ENCODE results near the gene TFR2. TPM values are rescaled to one million over a fixed set of nuclear protein-coding genes. Genes with fewer than 3 reads are reported as not detected.
A peak's percentile ranks its signal among the peaks of the same experiment; 100 is the strongest.

The TFR2 gene
- total and polyA plus RNA-seq, 9 of the 15 experiments (the other 6 are each of a cell fraction or from before 2014, with no cell fraction given): 3.8 to 123 (median 51.1) TPM

GRCh38 chr7:100626530-100627237 is 14.7 kb downstream of the TFR2 start (continued):
- TF ChIP-seq MCM3 (IDR thresholded peaks at IDR 0.05): no peak
- TF ChIP-seq MCM5 (IDR thresholded peaks at IDR 0.05; ENCODE audit: low read depth): no peak
- 0 out of 2 replicates have a peak, but pooled peaks have one; percentile 32 for TF ChIP-seq NR1H2 (CRISPR knock-in tag; IDR thresholded peaks at IDR 0.05)
- no peak for TF ChIP-seq BACH1 (tag; IDR thresholded peaks at IDR 0.05)
- TF ChIP-seq CGGBP1 (CRISPR knock-in tag; IDR thresholded peaks at IDR 0.05): no peak
- peak; percentile 26; the same call in 1 of the 2 replicates for TF ChIP-seq L3MBTL2 (IDR thresholded peaks at IDR 0.05)
- TF ChIP-seq ZNF449 (CRISPR knock-in tag; IDR thresholded peaks at IDR 0.05): no peak
- TF ChIP-seq NCOA4 (IDR thresholded peaks at IDR 0.05; ENCODE audit: partially characterized antibody): no peak
- TF ChIP-seq, protein P1, sequence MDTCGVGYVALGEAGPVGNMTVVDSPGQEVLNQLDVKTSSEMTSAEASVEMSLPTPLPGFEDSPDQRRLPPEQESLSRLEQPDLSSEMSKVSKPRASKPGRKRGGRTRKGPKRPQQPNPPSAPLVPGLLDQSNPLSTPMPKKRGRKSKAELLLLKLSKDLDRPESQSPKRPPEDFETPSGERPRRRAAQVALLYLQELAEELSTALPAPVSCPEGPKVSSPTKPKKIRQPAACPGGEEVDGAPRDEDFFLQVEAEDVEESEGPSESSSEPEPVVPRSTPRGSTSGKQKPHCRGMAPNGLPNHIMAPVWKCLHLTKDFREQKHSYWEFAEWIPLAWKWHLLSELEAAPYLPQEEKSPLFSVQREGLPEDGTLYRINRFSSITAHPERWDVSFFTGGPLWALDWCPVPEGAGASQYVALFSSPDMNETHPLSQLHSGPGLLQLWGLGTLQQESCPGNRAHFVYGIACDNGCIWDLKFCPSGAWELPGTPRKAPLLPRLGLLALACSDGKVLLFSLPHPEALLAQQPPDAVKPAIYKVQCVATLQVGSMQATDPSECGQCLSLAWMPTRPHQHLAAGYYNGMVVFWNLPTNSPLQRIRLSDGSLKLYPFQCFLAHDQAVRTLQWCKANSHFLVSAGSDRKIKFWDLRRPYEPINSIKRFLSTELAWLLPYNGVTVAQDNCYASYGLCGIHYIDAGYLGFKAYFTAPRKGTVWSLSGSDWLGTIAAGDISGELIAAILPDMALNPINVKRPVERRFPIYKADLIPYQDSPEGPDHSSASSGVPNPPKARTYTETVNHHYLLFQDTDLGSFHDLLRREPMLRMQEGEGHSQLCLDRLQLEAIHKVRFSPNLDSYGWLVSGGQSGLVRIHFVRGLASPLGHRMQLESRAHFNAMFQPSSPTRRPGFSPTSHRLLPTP (IDR thresholded peaks at IDR 0.05; ENCODE audit: borderline replicate concordance, extremely low read depth, insufficient read length): no peak
- TF ChIP-seq, protein P2, sequence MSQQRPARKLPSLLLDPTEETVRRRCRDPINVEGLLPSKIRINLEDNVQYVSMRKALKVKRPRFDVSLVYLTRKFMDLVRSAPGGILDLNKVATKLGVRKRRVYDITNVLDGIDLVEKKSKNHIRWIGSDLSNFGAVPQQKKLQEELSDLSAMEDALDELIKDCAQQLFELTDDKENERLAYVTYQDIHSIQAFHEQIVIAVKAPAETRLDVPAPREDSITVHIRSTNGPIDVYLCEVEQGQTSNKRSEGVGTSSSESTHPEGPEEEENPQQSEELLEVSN (IDR thresholded peaks at IDR 0.05; ENCODE audit: borderline replicate concordance in 1 of 2, extremely low read depth in 1 of 2, insufficient read depth in 1 of 2, insufficient read length in 1 of 2, low read depth in 1 of 2, low read length in 1 of 2, poor library complexity in 1 of 2, severe bottlenecking in 1 of 2): peak in 1 of 2 experiments; percentile 49
- TF ChIP-seq ZNF395 (CRISPR knock-in tag; IDR thresholded peaks at IDR 0.05): no peak
- TF ChIP-seq, protein P3, sequence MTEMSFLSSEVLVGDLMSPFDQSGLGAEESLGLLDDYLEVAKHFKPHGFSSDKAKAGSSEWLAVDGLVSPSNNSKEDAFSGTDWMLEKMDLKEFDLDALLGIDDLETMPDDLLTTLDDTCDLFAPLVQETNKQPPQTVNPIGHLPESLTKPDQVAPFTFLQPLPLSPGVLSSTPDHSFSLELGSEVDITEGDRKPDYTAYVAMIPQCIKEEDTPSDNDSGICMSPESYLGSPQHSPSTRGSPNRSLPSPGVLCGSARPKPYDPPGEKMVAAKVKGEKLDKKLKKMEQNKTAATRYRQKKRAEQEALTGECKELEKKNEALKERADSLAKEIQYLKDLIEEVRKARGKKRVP (CRISPR knock-in tag; IDR thresholded peaks at IDR 0.05): no peak
- TF ChIP-seq CREM (IDR thresholded peaks at IDR 0.05; ENCODE audit: low read depth): peak; percentile 78

All from K562 (cell line).